HG03196 (cell line): ENCODE results near the gene FXR2.
"Not testable (repeated sequence)": the region's sequence is repeated elsewhere in the genome, so short reads cannot be mapped to it uniquely, and the experiment has no call there.

Experiments used
- ATAC-seq: cut with Tn5 transposase; IDR thresholded peaks from one replicate; pipeline ENCODE4 v1.9.1; 2021; ENCODE audit not compliant: unreplicated experiment

FXR2 gene

GRCh38 chr17:7629939-7630571, 15.4 kb upstream of the FXR2 start, which contains the start of gene SHBG:
TSS of gene SHBG (plus strand) at chr17:7630135. CDS start at chr17:7630173, 38 bp downstream.
- no peak for ATAC-seq

- ATAC-seq = peak; percentile 68
Observed at GRCh38 chr17:7627250-7628121, 12.8 kb upstream of the FXR2 start, which contains the start of gene SAT2. TSS of gene SAT2 (minus strand) at chr17:7627821. CDS start at chr17:7627635, 186 bp downstream.

- no peak for ATAC-seq
Observed at GRCh38 chr17:7626956-7627249, 12.2 kb upstream of the FXR2 start.

GRCh38 chr17:7626307-7626706, 11.6 kb upstream of the FXR2 start:
- ATAC-seq = no peak

- not testable (repeated sequence) for ATAC-seq
Observed at GRCh38 chr17:7625749-7626148, 11.1 kb upstream of the FXR2 start.

- no peak for ATAC-seq
Observed at GRCh38 chr17:7623661-7624060, 9.0 kb upstream of the FXR2 start.

- no peak for ATAC-seq
Observed at GRCh38 chr17:7620835-7621234, 6.1 kb upstream of the FXR2 start.

- ATAC-seq = no peak
Observed at GRCh38 chr17:7618608-7619007, 3.9 kb upstream of the FXR2 start.

GRCh38 chr17:7615265-7615747, 609 bp upstream of the FXR2 start:
- ATAC-seq = no peak

- no peak for ATAC-seq
Observed at GRCh38 chr17:7613769-7614424, 800 bp downstream of the FXR2 start.

- no peak for ATAC-seq
Observed at GRCh38 chr17:7612294-7612640, 2.4 kb downstream of the FXR2 start.

- no peak for ATAC-seq
Observed at GRCh38 chr17:7611635-7612293, 2.9 kb downstream of the FXR2 start.

- no peak for ATAC-seq
Observed at GRCh38 chr17:7610641-7611040, 4.1 kb downstream of the FXR2 start.

GRCh38 chr17:7606280-7606679, 8.4 kb downstream of the FXR2 start:
- no peak for ATAC-seq

- not testable (repeated sequence) for ATAC-seq
Observed at GRCh38 chr17:7597561-7597960, 17.1 kb downstream of the FXR2 start.

GRCh38 chr17:7593296-7593695, 21.4 kb downstream of the FXR2 start:
- no peak for ATAC-seq

- no peak for ATAC-seq
Observed at GRCh38 chr17:7592422-7593021, 22.2 kb downstream of the FXR2 start.

GRCh38 chr17:7591596-7591995, 23.1 kb downstream of the FXR2 start:
- no peak for ATAC-seq

GRCh38 chr17:7590743-7591142, 24.0 kb downstream of the FXR2 start:
- no peak for ATAC-seq

GRCh38 chr17:7589891-7590691, 24.6 kb downstream of the FXR2 start, which contains the start of gene SOX15:
TSS of gene SOX15 (minus strand) at chr17:7590094. CDS start at chr17:7589676, 418 bp downstream.
- ATAC-seq = no peak
